HepG2 (cell line): Measurements from ENCODE around the gene CTSW. TPM values are rescaled to one million over a fixed set of nuclear protein-coding genes. Genes with fewer than 3 reads are reported as not detected.

Experiments
- AHDC1 ChIP-seq: sonication (generic); formaldehyde crosslinking; IDR thresholded peaks from 2 replicates; pipeline ENCODE4 v1.5.1; 2020; ENCODE audit warnings: mild to moderate bottlenecking, missing genetic modification reagents, borderline replicate concordance
- DMAP1 ChIP-seq: IDR thresholded peaks from 2 replicates; pipeline ENCODE4 v1.6.1; 2016
- GATAD2A ChIP-seq: IDR thresholded peaks from 2 replicates; pipeline ENCODE4 v1.6.1; 2016
- HNF1A ChIP-seq, 2 experiments: sonication (generic) in 1 of 2; formaldehyde crosslinking in 1 of 2; IDR thresholded peaks; 2 replicates each; pipeline versions ENCODE4 v1.4.0 to v1.6.1; 2016 to 2020; ENCODE audit warnings: borderline replicate concordance in 1 of 2, low read depth in 1 of 2, mild to moderate bottlenecking in 1 of 2, missing genetic modification reagents in 1 of 2
- KLF15 ChIP-seq: sonication (generic); formaldehyde crosslinking; IDR thresholded peaks from 2 replicates; pipeline ENCODE4 v1.8.1; 2023; ENCODE audit warnings: borderline replicate concordance, mild to moderate bottlenecking, inconsistent platforms, missing genetic modification reagents, mixed read lengths
- MAZ ChIP-seq, 2 experiments: sonication (generic) in 1 of 2; formaldehyde crosslinking in 1 of 2; IDR thresholded peaks; 2 replicates each; pipeline versions ENCODE4 v1.5.0 to v1.6.1; 2012 to 2020; ENCODE audit warnings: low read depth in 2 of 2, mild to moderate bottlenecking in 2 of 2, borderline replicate concordance in 1 of 2, improper control_type of control experiment in 1 of 2, low read length in 1 of 2, missing genetic modification reagents in 1 of 2, moderate library complexity in 1 of 2
- NPAS2 ChIP-seq: sonication (generic); formaldehyde crosslinking; IDR thresholded peaks from 2 replicates; pipeline ENCODE4 v1.8.0; 2022; ENCODE audit warnings: mild to moderate bottlenecking, missing genetic modification reagents, borderline replicate concordance
- PITX1 ChIP-seq: sonication (generic); formaldehyde crosslinking; IDR thresholded peaks from 2 replicates; pipeline ENCODE4 v1.5.1; 2020; ENCODE audit warnings: mild to moderate bottlenecking, missing genetic modification reagents
- SYNCRIP ChIP-seq: fragments of 200-400 bp; formaldehyde crosslinking; IDR thresholded peaks from 2 replicates; pipeline ENCODE4 v1.6.1; 2018; ENCODE audit warnings: mild to moderate bottlenecking, low read depth, low read length; ENCODE audit not compliant: insufficient read depth
- TAF15 ChIP-seq: fragments of 200-400 bp; formaldehyde crosslinking; IDR thresholded peaks from one replicate; pipeline ENCODE4 v1.6.1; 2018; ENCODE audit warnings: mild to moderate bottlenecking, low read depth, low read length; ENCODE audit not compliant: poor library complexity, severe bottlenecking
- USF2 ChIP-seq, 2 experiments: sonication (generic) in 1 of 2; formaldehyde crosslinking in 1 of 2; IDR thresholded peaks; 2 replicates each; pipeline versions ENCODE4 v1.5.1 to v1.6.1; 2011 to 2020; ENCODE audit warnings: borderline replicate concordance in 1 of 2, low read depth in 1 of 2, low read length in 1 of 2, mild to moderate bottlenecking in 1 of 2, missing genetic modification reagents in 1 of 2, moderate library complexity in 1 of 2
- ZNF17 ChIP-seq: sonication (generic); formaldehyde crosslinking; IDR thresholded peaks from 2 replicates; pipeline ENCODE4 v1.5.0; 2020; ENCODE audit warnings: mild to moderate bottlenecking, missing genetic modification reagents
- ZNF350 ChIP-seq: sonication (generic); formaldehyde crosslinking; IDR thresholded peaks from 2 replicates; pipeline ENCODE4 v1.4.0; 2020; ENCODE audit warnings: mild to moderate bottlenecking, low read depth, missing genetic modification reagents, borderline replicate concordance
- ZNF629 ChIP-seq: sonication (generic); formaldehyde crosslinking; conservative IDR thresholded peaks from 2 replicates; pipeline ENCODE4 v1.5.0; 2020; ENCODE audit warnings: missing genetic modification reagents
- polyA plus RNA-seq, 8 experiments: library from polyadenylated mRNA; depleted of rRNA in 3 of 8; stranded (reverse) in 7 of 8; unstranded in 1 of 8; fragments of >200 nt; fragmentation: Illumina TruSeq in 4 of 8; extraction: Trizol in 4 of 8; gene quantifications; 2 replicates each; pipeline versions ENCODE4 v1.2.1 to v1.2.3, GENCODE V29; 2011 to 2016; ENCODE audit warnings: low read depth in 4 of 8, missing spikeins in 1 of 8, mixed read lengths in 1 of 8; ENCODE audit not compliant: insufficient read depth in 1 of 8
- total RNA-seq, 5 experiments: library from RNA; depleted of rRNA; stranded (reverse); fragments of >200 nt; fragmentation: Illumina TruSeq; extraction: Trizol; gene quantifications; 2 replicates each; pipeline ENCODE4 v1.2.3, GENCODE V29; 2016; ENCODE audit warnings: low read depth in 1 of 5

Gene CTSW
- total and polyA plus RNA-seq, 2 of the 13 experiments (the other 11 are each of a cell fraction or from before 2014, with no cell fraction given): 0.09 TPM; not detected in 1

DNA sequence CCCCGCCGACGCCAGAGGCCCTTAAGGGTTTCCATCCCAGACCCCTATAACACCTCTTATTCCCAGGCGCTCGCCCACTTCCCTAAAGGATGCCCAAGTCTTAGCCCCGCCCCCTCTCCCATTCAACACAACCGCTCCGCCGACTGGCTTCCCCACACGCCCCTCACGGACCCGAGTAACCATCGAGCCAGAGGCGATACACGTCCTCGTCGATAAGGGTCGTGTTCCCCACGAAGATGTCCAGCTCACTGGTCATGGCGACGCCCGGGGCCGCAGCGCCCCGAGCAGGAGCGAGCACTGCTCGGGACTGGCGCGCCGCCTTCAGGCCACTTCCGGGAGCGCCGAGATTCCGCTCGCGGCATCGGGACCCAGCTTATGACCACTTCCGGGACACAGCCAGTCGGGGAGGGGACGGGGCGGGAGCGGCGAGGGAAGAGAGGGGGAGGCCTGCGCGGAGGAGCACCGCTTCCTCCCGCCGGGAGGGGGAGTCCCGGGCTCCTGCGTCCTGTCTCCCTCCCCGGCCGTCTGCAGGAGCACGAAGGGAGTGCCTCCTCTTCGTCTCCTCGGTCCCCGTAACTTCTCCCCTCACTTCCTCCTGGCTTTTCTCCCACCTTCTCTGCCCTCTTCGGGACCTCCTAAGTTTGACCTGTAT lies 8.7 kb downstream of the CTSW start, which contains the start of gene FIBP (continued):
- TF ChIP-seq AHDC1 (CRISPR knock-in tag) (no peak), PITX1 (CRISPR knock-in tag) (peak; percentile 72), USF2 (IDR thresholded peaks at IDR 0.05; ENCODE audit: low read depth, low read length) (no peak), USF2 (CRISPR knock-in tag; IDR thresholded peaks at IDR 0.05; ENCODE audit: borderline replicate concordance) (no peak; the same call in 1 of the 2 replicates), SYNCRIP (no peak), DMAP1 (CRISPR knock-in tag) (peak; percentile 71), ZNF350 (peak; percentile 94), TAF15 (no peak), NPAS2 (CRISPR knock-in tag) (no peak), MAZ (IDR thresholded peaks at IDR 0.05; ENCODE audit: borderline replicate concordance, low read depth, low read length) (peak; percentile 95), MAZ (CRISPR knock-in tag; IDR thresholded peaks at IDR 0.05; ENCODE audit: low read depth) (peak; percentile 84), ZNF629 (CRISPR knock-in tag) (no peak), ZNF17 (CRISPR knock-in tag) (no peak), GATAD2A (peak; percentile 35), HNF1A (IDR thresholded peaks at IDR 0.05; ENCODE audit: low read depth) (no peak), HNF1A (CRISPR knock-in tag; IDR thresholded peaks at IDR 0.05; ENCODE audit: borderline replicate concordance) (no peak), KLF15 (no peak; the same call in 1 of the 2 replicates)
